Sigmoid colon (tissue), 7 donors: ENCODE measurements around the gene SHB. TPM values are rescaled to one million over a fixed set of nuclear protein-coding genes. Genes with fewer than 3 reads are reported as not detected.

Experiments
- DNase-seq: peaks from one replicate; pipeline ENCODE4 v3.0.0-alpha.2; 2019
- H3K27ac ChIP-seq, 4 donors: fragments of 200-600 bp; sonication (generic); one replicate each; pipeline ENCODE4 v1.5.1; 2016 to 2019; ENCODE audit warnings: mild to moderate bottlenecking in 1 of 4
- H3K27me3 ChIP-seq, 3 donors: fragments of 200-600 bp; sonication (generic); one replicate each; pipeline ENCODE4 v1.5.1; 2019; ENCODE audit warnings: mild to moderate bottlenecking in 1 of 3
- H3K36me3 ChIP-seq, 4 donors: fragments of 200-600 bp; sonication (generic); one replicate each; pipeline ENCODE4 v1.5.1; 2016 to 2019
- H3K4me1 ChIP-seq, 4 donors: fragments of 200-600 bp; sonication (generic); one replicate each; pipeline ENCODE4 v1.5.1; 2017 to 2019
- H3K4me3 ChIP-seq, 4 donors: fragments of 200-600 bp; sonication (generic); one replicate each; pipeline ENCODE4 v1.5.1; 2017 to 2019; ENCODE audit warnings: mild to moderate bottlenecking in 2 of 4, moderate library complexity in 1 of 4
- H3K9me3 ChIP-seq, 4 donors: fragments of 200-600 bp in 3 of 4; sonication (generic) in 3 of 4; one replicate each; pipeline versions ENCODE4 v1.5.1 to v1.6.1; 2013 to 2019
- CTCF ChIP-seq, 4 experiments: fragments of 450-650 bp in 3 of 4; fragments of 200-600 bp in 1 of 4; IDR thresholded peaks; one replicate each; pipeline ENCODE4 v1.5.1; 2016 to 2019; ENCODE audit warnings: antibody characterized with exemption in 4 of 4, mild to moderate bottlenecking in 3 of 4, moderate library complexity in 2 of 4
- EP300 ChIP-seq, 4 donors: sonication (generic); formaldehyde crosslinking; IDR thresholded peaks; one replicate each; pipeline ENCODE4 v1.6.1; 2017; ENCODE audit warnings: antibody characterized with exemption in 4 of 4
- POLR2A ChIP-seq, 2 donors: fragments of 450-650 bp; IDR thresholded peaks; one replicate each; pipeline ENCODE4 v1.6.1; 2016; ENCODE audit warnings: antibody characterized with exemption in 2 of 2, mild to moderate bottlenecking in 2 of 2, moderate library complexity in 2 of 2
- POLR2AphosphoS5 ChIP-seq, 4 donors: sonication (generic); formaldehyde crosslinking; IDR thresholded peaks; one replicate each; pipeline ENCODE4 v1.6.1; 2017; ENCODE audit warnings: antibody characterized with exemption in 4 of 4
- WGBS, 2 donors: extraction: QIAGEN DNeasy Blood & Tissue Kit; methylation state at CpG; one replicate each; pipeline ENCODE4 v1.1.7; 2013; 5-methylcytosine and 5-hydroxymethylcytosine counted together
- intact Hi-C: fragments of 100-400 bp; cut with DNase I; formaldehyde crosslinking; loops from one replicate; pipeline ENCODE4 v1.15.1; 2023
- polyA plus RNA-seq, 3 donors: library from polyadenylated mRNA; stranded (reverse); fragments of 200-250 nt; gene quantifications; one replicate each; pipeline ENCODE4 v1.2.3, GENCODE V29; 2013
- total RNA-seq, 4 donors: library from RNA; depleted of rRNA; stranded (reverse); fragments of >200 nt; gene quantifications; one replicate each; pipeline ENCODE4 v1.1.0, GENCODE V29; 2016
- donor health status: healthy with polysubstance abuse.
- donor health status: Bipolar disorder and iron deficiency.
- donor health status: healthy.

Gene SHB
- total and polyA plus RNA-seq, 7 donors, result 6.8 to 33.7 (median 10.2) TPM

GRCh38 chr9:37984278-37984671 lies 84.8 kb downstream of the SHB start:
- TF ChIP-seq POLR2AphosphoS5 (IDR thresholded peaks at IDR 0.05), result no peak
- TF ChIP-seq POLR2A (IDR thresholded peaks at IDR 0.05), result no peak
- no peak for TF ChIP-seq EP300 (IDR thresholded peaks at IDR 0.05)
- TF ChIP-seq CTCF (IDR thresholded peaks at IDR 0.05), result no peak
- Histone ChIP-seq H3K4me3 (no peak overlapping the region), H3K27me3 (no peaks in the 10 kb centered on the region), H3K4me1 (peaks cover 2 to 19% (median 11%) of the 10 kb centered on the region in 4 donors), H3K27ac (no peak overlapping the region), H3K9me3 (no peaks in the 10 kb centered on the region), H3K36me3 (no peaks in the 10 kb centered on the region)
- intact Hi-C loops, result no loop called here
- no peak for DNase-seq
- 76 to 86% methylated on average over 5 of the region's 5 CpGs for WGBS, 2 donors

- H3K27ac ChIP-seq, result no peak overlapping the region
- H3K4me1 ChIP-seq, result peaks cover 2 to 16% (median 11%) of the 10 kb centered on the region in 4 donors
- H3K36me3 ChIP-seq, result no peaks in the 10 kb centered on the region
- TF ChIP-seq POLR2A (IDR thresholded peaks at IDR 0.05), result no peak
- H3K9me3 ChIP-seq, result no peaks in the 10 kb centered on the region
- WGBS, 2 donors, result 91 to 92% methylated on average over 12 of the region's 12 CpGs
- intact Hi-C loops, result no loop called here
- H3K4me3 ChIP-seq, result no peak overlapping the region
- no peak for DNase-seq
- H3K27me3 ChIP-seq, result no peaks in the 10 kb centered on the region
Measured at GRCh38 chr9:37983381-37984067, 85.5 kb downstream of the SHB start.

DNA sequence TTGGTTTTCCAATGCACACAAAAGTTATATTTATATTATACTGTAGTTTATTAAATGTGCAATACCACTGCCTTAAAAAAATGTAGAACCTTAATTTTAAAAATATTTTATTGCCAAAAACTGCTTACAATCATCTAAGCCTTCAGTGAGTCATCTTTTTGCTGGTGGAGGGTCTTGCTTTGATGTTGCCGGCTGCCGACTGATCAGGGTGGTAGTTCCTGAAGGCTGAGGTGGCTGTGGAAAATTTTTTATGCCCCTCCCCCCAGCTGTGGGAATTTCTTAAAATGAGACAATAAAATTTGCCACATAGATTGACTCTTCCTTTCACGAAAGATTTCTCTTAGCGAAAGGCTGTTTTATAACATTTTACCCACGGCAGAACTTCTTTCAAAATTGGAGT lies 89.2 kb downstream of the SHB start:
- H3K27me3 ChIP-seq, result no peaks in the 10 kb centered on the region
- intact Hi-C loops, result loop anchor here (5.0 kb wide), 1 partner anchor 37 kb away; no protein-coding TSS in a partner anchor
- DNase-seq, result no peak
- TF ChIP-seq POLR2A (IDR thresholded peaks at IDR 0.05), result no peak
- TF ChIP-seq EP300 (IDR thresholded peaks at IDR 0.05), result no peak
- no peak for TF ChIP-seq POLR2AphosphoS5 (IDR thresholded peaks at IDR 0.05)
- H3K27ac ChIP-seq, result no peak overlapping the region
- H3K4me3 ChIP-seq, result no peak overlapping the region
- H3K9me3 ChIP-seq, result no peaks in the 10 kb centered on the region
- WGBS, 2 donors, result 86 to 88% methylated on average over 5 of the region's 5 CpGs
- no peaks in the 10 kb centered on the region for H3K36me3 ChIP-seq
- H3K4me1 ChIP-seq, result peaks cover 2 to 28% (median 21%) of the 10 kb centered on the region in 4 donors

- intact Hi-C loops, result loop anchor here (5.0 kb wide), 1 partner anchor 38 kb away; no protein-coding TSS in a partner anchor
- WGBS, 2 donors, result 88 to 89% methylated on average over 3 of the region's 3 CpGs
- H3K27ac ChIP-seq, result no peak overlapping the region
- no peak for DNase-seq
- H3K4me3 ChIP-seq, result no peak overlapping the region
- H3K27me3 ChIP-seq, result no peaks in the 10 kb centered on the region
- peaks cover 0 to 6% (median 0%) of the 10 kb centered on the region in 4 donors for H3K36me3 ChIP-seq
- H3K4me1 ChIP-seq, result peaks cover 2 to 22% (median 16%) of the 10 kb centered on the region in 4 donors
- TF ChIP-seq CTCF (IDR thresholded peaks at IDR 0.05) (no peak), EP300 (IDR thresholded peaks at IDR 0.05) (no peak), POLR2AphosphoS5 (IDR thresholded peaks at IDR 0.05) (no peak), POLR2A (IDR thresholded peaks at IDR 0.05) (no peak)
- H3K9me3 ChIP-seq, result no peaks in the 10 kb centered on the region
Measured at GRCh38 chr9:37978983-37979382, 90.0 kb downstream of the SHB start.

- Histone ChIP-seq H3K27me3 (no peaks in the 10 kb centered on the region), H3K4me3 (no peak overlapping the region), H3K36me3 (peaks cover 0 to 11% (median 3%) of the 10 kb centered on the region in 4 donors), H3K9me3 (no peaks in the 10 kb centered on the region), H3K27ac (no peak overlapping the region), H3K4me1 (peaks cover 2 to 22% (median 16%) of the 10 kb centered on the region in 4 donors)
- no peak for TF ChIP-seq POLR2A (IDR thresholded peaks at IDR 0.05)
- no peak for TF ChIP-seq CTCF (IDR thresholded peaks at IDR 0.05)
- no peak for TF ChIP-seq EP300 (IDR thresholded peaks at IDR 0.05)
- no peak for TF ChIP-seq POLR2AphosphoS5 (IDR thresholded peaks at IDR 0.05)
- WGBS, 2 donors, result 80 to 84% methylated on average over 6 of the region's 6 CpGs
- no peak for DNase-seq
- intact Hi-C loops, result loop anchor here (5.0 kb wide), 1 partner anchor 39 kb away; no protein-coding TSS in a partner anchor
Measured at GRCh38 chr9:37978481-37978864, 90.6 kb downstream of the SHB start.
